ENCODE measurements around the gene ALDOC. TPM values are rescaled to one million over a fixed set of nuclear protein-coding genes. Genes with fewer than 3 reads are reported as not detected.

Gene ALDOC
- total and polyA plus RNA-seq, 2 of the 13 experiments (the other 11 are each of a cell fraction or from before 2014, with no cell fraction given), result 15.4 to 60.9 TPM

DNA sequence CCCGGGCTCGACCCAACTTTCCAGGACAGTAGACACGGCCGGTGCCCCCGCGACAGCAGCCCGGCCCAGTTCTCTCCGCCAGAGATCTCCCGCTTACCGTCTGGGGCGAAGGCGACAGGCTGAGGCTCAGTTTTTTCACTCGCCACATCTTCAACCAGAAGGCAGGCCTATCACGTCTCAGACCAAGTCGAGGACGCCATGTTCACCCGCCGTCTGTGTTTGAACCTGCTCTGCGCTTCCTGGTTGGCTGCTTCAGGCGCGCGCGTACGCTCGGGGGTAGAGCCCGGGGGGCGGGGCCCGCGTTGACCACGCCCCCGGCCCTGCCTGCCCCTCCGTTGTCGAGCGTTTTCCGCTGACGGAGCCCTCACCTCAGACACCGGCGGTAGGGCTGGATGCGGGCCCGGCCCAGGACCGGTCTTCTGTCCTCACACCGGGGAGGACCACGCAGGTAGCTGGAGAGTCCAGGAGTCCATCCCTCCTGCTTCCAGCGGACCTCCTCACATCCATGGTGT, 22.2 kb upstream of the ALDOC start, which contains the start of gene SPAG5 (continued):
- TF ChIP-seq, protein P1, sequence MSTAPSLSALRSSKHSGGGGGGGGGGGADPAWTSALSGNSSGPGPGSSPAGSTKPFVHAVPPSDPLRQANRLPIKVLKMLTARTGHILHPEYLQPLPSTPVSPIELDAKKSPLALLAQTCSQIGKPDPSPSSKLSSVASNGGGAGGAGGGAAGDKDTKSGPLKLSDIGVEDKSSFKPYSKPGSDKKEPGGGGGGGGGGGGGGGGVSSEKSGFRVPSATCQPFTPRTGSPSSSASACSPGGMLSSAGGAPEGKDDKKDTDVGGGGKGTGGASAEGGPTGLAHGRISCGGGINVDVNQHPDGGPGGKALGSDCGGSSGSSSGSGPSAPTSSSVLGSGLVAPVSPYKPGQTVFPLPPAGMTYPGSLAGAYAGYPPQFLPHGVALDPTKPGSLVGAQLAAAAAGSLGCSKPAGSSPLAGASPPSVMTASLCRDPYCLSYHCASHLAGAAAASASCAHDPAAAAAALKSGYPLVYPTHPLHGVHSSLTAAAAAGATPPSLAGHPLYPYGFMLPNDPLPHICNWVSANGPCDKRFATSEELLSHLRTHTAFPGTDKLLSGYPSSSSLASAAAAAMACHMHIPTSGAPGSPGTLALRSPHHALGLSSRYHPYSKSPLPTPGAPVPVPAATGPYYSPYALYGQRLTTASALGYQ (CRISPR knock-in tag; IDR thresholded peaks at IDR 0.05), result no peak
- TF ChIP-seq KMT2B (CRISPR knock-in tag; IDR thresholded peaks at IDR 0.05) (peak; percentile 61; the same call in 1 of the 2 replicates), GATAD2A (CRISPR knock-in tag; IDR thresholded peaks at IDR 0.05) (peak; percentile 11; the same call in 1 of the 2 replicates), ZNF781 (CRISPR knock-in tag; IDR thresholded peaks at IDR 0.05; ENCODE audit: borderline replicate concordance, not compliant biosample characterization) (no peak), ASH2L (IDR thresholded peaks at IDR 0.05; ENCODE audit: insufficient read length, low read depth, low read length) (peak; percentile 85), SP4 (CRISPR knock-in tag; IDR thresholded peaks at IDR 0.05) (peak; percentile 97), ZFY (CRISPR knock-in tag; IDR thresholded peaks at IDR 0.05) (peak; percentile 82; the same call in 1 of the 2 replicates)
- TF ChIP-seq, protein P2, sequence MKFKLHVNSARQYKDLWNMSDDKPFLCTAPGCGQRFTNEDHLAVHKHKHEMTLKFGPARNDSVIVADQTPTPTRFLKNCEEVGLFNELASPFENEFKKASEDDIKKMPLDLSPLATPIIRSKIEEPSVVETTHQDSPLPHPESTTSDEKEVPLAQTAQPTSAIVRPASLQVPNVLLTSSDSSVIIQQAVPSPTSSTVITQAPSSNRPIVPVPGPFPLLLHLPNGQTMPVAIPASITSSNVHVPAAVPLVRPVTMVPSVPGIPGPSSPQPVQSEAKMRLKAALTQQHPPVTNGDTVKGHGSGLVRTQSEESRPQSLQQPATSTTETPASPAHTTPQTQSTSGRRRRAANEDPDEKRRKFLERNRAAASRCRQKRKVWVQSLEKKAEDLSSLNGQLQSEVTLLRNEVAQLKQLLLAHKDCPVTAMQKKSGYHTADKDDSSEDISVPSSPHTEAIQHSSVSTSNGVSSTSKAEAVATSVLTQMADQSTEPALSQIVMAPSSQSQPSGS (CRISPR knock-in tag; IDR thresholded peaks at IDR 0.05), result peak; percentile 11; the same call in 1 of the 2 replicates
- TF ChIP-seq, protein P3, sequence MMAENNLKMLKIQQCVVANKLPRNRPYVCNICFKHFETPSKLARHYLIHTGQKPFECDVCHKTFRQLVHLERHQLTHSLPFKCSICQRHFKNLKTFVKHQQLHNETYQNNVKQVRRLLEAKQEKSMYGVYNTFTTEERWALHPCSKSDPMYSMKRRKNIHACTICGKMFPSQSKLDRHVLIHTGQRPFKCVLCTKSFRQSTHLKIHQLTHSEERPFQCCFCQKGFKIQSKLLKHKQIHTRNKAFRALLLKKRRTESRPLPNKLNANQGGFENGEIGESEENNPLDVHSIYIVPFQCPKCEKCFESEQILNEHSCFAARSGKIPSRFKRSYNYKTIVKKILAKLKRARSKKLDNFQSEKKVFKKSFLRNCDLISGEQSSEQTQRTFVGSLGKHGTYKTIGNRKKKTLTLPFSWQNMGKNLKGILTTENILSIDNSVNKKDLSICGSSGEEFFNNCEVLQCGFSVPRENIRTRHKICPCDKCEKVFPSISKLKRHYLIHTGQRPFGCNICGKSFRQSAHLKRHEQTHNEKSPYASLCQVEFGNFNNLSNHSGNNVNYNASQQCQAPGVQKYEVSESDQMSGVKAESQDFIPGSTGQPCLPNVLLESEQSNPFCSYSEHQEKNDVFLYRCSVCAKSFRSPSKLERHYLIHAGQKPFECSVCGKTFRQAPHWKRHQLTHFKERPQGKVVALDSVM (CRISPR knock-in tag; IDR thresholded peaks at IDR 0.05), result no peak
- TF ChIP-seq, protein P4, sequence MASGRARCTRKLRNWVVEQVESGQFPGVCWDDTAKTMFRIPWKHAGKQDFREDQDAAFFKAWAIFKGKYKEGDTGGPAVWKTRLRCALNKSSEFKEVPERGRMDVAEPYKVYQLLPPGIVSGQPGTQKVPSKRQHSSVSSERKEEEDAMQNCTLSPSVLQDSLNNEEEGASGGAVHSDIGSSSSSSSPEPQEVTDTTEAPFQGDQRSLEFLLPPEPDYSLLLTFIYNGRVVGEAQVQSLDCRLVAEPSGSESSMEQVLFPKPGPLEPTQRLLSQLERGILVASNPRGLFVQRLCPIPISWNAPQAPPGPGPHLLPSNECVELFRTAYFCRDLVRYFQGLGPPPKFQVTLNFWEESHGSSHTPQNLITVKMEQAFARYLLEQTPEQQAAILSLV (CRISPR knock-in tag; IDR thresholded peaks at IDR 0.05; ENCODE audit: borderline replicate concordance), result no peak
- TF ChIP-seq, protein P5, sequence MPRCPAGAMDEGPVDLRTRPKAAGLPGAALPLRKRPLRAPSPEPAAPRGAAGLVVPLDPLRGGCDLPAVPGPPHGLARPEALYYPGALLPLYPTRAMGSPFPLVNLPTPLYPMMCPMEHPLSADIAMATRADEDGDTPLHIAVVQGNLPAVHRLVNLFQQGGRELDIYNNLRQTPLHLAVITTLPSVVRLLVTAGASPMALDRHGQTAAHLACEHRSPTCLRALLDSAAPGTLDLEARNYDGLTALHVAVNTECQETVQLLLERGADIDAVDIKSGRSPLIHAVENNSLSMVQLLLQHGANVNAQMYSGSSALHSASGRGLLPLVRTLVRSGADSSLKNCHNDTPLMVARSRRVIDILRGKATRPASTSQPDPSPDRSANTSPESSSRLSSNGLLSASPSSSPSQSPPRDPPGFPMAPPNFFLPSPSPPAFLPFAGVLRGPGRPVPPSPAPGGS (CRISPR knock-in tag; IDR thresholded peaks at IDR 0.05), result 0 out of 2 replicates have a peak, but pooled peaks have one; percentile 37
- TF ChIP-seq, protein P6, sequence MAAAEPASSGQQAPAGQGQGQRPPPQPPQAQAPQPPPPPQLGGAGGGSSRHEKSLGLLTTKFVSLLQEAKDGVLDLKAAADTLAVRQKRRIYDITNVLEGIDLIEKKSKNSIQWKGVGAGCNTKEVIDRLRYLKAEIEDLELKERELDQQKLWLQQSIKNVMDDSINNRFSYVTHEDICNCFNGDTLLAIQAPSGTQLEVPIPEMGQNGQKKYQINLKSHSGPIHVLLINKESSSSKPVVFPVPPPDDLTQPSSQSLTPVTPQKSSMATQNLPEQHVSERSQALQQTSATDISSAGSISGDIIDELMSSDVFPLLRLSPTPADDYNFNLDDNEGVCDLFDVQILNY (CRISPR knock-in tag; conservative IDR thresholded peaks at IDR 0.05), result peak; percentile 96
- TF ChIP-seq, protein P7, sequence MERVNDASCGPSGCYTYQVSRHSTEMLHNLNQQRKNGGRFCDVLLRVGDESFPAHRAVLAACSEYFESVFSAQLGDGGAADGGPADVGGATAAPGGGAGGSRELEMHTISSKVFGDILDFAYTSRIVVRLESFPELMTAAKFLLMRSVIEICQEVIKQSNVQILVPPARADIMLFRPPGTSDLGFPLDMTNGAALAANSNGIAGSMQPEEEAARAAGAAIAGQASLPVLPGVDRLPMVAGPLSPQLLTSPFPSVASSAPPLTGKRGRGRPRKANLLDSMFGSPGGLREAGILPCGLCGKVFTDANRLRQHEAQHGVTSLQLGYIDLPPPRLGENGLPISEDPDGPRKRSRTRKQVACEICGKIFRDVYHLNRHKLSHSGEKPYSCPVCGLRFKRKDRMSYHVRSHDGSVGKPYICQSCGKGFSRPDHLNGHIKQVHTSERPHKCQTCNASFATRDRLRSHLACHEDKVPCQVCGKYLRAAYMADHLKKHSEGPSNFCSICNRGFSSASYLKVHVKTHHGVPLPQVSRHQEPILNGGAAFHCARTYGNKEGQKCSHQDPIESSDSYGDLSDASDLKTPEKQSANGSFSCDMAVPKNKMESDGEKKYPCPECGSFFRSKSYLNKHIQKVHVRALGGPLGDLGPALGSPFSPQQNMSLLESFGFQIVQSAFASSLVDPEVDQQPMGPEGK (CRISPR knock-in tag; IDR thresholded peaks at IDR 0.05), result peak; percentile 13; the same call in 1 of the 2 replicates
- TF ChIP-seq, protein P8, sequence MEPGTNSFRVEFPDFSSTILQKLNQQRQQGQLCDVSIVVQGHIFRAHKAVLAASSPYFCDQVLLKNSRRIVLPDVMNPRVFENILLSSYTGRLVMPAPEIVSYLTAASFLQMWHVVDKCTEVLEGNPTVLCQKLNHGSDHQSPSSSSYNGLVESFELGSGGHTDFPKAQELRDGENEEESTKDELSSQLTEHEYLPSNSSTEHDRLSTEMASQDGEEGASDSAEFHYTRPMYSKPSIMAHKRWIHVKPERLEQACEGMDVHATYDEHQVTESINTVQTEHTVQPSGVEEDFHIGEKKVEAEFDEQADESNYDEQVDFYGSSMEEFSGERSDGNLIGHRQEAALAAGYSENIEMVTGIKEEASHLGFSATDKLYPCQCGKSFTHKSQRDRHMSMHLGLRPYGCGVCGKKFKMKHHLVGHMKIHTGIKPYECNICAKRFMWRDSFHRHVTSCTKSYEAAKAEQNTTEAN (CRISPR knock-in tag; conservative IDR thresholded peaks at IDR 0.05), result 0 out of 2 replicates have a peak, but pooled peaks have one; percentile 22
